DMS 273 (cell line): ENCODE measurements around the gene UBE2C.

Experiments used
- DNase-seq: peaks from one replicate; lab custom pipeline; 2025; ENCODE audit not compliant: unreplicated experiment; lab: John Stamatoyannopoulos, UW

UBE2C gene

DNA sequence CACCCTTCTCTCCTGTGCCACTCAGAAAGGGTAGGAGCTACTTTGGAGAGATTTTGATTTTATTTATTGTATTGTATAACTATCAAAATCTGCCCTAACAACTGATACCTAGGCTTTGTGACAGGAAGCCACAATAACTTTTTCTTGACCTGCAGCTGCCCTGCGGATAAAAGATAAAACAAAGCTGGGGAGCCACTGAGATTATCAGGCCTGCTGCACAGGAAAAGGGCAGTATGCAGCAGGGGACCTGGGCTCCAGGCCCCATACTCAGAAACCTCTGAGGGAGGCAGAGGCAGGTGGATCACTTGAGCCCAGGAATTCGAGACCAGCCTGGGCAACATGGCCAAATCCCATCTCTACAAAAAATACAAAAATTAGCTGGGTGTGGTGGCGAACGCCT lies 20.2 kb downstream of the UBE2C start:
- no peak for DNase-seq

DNA sequence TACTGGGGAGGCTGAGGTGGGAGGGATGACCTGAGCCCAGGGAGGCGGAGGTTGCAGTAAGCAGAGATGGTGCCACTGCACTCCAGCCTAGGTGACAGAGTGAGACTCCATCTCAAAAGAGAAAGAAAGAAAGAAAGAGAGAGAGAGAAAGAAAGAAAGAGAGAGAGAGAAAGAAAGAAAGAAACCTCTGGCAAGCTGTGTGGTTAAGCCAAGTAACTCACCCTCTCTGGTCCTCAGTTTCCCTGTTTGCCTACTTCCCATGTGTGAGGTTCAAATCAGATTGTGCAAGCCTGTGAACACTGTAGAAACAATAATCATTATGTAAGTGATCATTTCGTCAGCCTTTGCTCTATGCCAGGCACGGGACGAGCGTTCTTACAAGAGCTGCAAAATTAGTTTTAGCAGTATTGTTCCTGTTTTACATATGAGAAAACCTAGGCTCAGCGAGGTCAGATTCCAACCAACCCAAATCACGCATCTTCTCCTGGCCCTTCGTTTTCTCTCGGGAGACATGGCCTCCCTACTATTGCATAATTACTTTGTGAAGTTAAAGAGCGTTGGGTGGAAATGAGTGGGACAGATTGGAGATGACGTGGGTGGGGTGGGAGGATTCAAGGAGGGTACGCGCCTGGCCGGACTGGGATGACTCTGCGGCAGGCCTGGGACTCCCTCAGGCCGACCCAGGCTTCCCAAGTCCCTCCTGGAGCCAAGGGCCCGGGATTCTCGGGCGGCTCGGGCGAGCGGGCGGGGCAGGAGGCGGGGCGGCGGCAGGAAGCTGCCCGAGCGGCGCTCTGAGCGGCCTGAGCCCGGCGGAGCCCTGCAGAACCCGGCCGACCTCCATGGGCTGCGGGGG lies 20.8 kb downstream of the UBE2C start, which contains the start of gene SNX21:
Gene SNX21 (plus strand): TSS at position 770 of the 853 bp plus-strand sequence. CDS start 121 bp downstream, outside the sequence.
- DNase-seq: peak; percentile 91

DNA sequence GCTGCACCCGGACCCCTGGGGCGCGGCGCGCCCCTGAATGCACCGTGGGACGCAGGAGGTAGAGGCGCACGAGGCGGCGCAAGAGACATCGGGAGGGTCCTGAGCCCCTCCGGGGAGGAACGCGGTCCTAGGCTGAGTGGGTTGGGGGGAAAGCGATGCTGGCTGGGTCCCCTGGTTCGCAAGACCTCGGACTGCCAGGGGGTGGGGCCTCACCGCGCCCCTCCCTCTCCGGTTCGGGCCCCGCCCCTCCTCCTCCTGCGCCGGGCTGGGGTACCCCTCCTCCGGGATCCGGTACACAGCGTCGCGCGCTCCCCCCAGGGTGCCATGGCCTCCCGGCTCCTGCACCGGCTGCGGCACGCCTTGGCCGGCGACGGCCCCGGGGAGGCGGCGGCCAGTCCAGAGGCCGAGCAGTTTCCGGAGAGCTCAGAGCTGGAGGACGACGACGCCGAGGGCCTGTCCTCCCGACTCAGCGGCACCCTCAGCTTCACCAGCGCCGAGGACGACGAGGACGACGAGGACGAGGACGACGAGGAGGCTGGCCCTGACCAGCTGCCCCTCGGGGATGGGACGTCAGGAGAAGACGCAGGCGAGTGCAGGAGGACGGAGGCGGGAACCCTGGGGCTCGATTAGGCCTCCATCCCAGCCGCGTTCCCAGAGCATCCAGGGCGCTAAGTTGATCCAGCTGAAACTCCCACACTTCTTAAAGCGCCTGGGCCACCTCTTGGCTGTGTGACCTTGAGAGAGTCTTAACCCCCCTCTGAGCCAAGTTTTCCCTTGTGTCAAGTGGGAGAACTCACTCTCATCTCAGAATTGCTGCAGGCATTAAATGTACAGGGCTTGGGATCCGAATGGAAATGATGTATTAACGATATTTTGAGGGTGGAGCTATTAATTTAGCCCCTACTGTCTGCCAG lies 21.7 kb downstream of the UBE2C start:
- DNase-seq: peak; percentile 68

DNA sequence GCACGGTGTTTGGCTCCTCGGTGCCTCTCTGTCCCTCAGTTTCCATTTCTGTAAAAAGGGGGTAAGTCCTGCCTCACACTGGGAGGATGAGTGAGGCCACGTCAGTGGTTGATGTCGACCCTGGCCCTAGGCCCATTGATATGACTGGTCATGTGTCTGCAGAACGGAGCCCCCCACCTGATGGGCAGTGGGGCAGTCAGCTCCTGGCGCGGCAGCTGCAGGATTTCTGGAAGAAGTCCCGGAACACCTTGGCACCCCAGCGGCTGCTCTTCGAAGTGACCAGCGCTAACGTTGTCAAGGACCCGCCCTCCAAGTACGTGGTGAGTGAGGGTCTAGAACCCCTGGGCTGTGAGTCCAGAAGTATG lies 22.3 kb downstream of the UBE2C start:
- no peak for DNase-seq

- peak; percentile 30 for DNase-seq
These were observed 22.9 kb downstream of the UBE2C start for GRCh38 chr20:45835329-45835765.

- DNase-seq: no peak
These were observed 23.4 kb downstream of the UBE2C start for GRCh38 chr20:45835825-45836224.

GRCh38 chr20:45836841-45837240 lies 24.4 kb downstream of the UBE2C start:
- DNase-seq: peak; percentile 89

GRCh38 chr20:45840700-45841198 lies 28.3 kb downstream of the UBE2C start:
- peak; percentile 41 for DNase-seq

DNA sequence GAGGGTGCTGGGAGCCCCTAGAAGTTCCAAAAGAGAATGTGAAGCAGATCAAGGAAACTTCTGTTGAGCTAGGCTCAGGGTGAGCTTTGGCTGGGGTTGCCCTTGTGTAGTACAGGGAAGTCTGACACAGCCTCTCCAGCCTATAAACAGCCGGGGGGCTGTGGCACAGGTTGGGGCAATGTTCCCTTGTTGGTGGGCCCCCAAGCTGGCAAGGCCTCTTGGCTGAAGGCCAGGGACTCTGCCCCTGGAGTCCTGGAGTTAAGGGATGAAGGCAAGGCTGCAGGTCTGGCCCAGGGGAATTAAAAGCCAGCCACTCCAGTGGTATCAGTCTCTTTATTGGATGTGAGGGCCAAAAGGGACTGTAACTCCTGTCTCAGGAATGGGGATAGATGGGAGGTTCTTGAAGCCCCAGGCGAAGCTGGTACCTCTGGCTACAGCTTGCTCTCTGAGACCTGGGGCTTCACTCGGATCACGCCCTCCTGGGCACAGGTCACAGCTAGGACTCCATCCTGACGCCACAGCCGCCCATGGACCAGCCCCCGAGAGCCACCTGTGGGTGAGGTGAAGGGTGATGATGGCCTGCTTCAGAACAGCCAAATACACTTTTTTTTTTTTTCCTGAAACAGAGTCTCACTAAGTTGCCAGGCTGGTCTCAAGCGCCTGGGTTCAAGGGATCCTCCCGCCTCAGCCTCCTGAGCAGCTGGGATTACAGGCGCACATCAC lies 29.1 kb downstream of the UBE2C start:
- peak; percentile 41 for DNase-seq

DNA sequence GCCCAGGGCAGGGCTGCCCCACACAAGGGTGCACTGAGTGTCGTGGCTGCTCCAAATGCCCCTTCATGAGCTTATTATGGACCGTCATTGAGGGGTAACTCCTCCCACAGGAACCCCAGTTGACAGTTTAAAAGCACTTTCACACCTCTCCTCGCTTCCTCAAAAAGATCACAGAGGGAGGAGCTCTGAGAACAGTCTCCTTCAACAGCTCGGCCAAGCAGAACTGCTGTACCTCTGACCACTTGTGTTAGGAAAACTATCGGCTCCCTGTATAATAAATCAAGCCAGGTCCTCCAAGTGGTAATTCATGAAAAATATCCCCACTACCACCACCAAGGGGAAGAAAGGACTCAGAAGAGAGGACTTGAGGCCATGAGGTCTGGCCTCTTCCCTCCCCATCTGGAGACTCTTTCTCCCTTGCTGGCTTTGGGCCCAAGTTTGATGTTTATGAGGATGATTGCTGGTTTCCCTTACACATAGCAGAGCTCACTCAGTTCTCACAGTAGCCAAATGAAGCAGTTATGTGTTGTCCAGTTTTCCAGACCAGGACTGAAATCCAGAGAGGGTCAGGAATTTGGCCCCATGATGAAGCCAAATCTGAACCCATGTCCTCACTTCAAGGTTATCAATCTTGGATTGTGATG lies 29.8 kb downstream of the UBE2C start:
- DNase-seq: peak; percentile 90

- no peak for DNase-seq
These were observed 31.1 kb downstream of the UBE2C start for GRCh38 chr20:45843506-45843905.

- no peak for DNase-seq
These were observed 33.0 kb downstream of the UBE2C start for GRCh38 chr20:45845452-45845851.

- no peak for DNase-seq
These were observed 36.0 kb downstream of the UBE2C start for GRCh38 chr20:45848421-45848820.

GRCh38 chr20:45848969-45849582 lies 36.6 kb downstream of the UBE2C start:
- DNase-seq: no peak

DNA sequence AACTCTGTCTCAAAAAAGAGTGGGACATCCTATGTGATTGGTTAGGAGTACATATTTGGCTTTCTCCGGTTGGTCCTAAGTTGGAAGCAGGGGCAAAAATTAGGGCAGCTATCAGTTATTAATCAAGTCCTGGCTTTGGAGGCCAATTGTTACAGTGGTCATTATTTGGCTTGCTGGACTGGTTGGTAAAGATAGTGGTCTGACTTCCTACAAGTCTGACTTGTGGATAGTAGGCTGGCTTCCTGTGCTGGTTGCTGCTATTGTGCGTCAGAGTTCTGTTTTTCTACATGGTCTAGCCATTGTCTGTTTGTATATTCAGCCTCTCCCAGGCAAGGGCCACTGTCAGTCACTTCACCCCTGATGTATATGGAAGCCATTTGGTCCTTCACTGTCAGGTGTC lies 37.8 kb downstream of the UBE2C start:
- DNase-seq: no peak

DNA sequence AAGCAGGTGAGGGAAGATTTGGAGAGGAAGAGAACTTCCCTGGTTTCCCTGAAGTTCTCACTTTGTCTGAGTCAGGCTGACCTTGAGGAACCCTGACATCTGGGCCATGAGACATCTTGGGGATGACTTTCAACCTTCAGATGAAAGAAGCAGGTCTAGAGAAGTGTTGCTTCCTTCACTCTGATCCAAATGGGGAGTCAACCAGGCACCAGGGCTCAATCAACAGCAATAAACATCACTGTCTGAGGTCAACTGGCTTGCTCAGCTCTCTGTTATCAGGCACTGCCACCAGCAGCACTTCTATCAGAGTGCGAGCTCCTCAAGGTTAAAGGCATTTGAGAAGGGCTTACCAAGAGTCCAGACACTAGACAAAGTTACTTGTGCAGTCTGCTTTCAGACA lies 38.5 kb downstream of the UBE2C start:
- no peak for DNase-seq

GRCh38 chr20:45851501-45851900 lies 39.1 kb downstream of the UBE2C start:
- no peak for DNase-seq

GRCh38 chr20:45852326-45852725 lies 39.9 kb downstream of the UBE2C start:
- no peak for DNase-seq

DNA sequence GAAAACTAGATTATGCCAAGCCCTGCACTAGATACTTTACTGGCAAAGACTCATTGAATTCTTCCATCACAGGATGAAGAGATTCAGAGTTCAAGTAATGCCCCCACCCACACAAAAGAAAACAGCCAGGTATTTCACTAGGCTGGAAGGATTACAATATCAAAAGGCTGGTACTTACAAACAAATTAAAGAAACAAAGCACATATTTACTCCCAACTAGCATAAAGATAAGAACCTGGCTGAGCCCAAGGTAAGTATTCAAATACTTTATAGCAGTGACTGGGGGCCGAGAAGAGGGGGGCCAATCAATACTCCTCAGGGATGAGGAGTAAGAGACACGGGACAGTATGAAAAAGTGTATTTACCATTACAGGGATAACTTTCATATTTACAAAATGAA lies 41.0 kb downstream of the UBE2C start:
- DNase-seq: no peak
